GM18873 (cell line): Measurements from ENCODE around the gene NT5DC1.

ENCODE experiments used
- ATAC-seq: cut with Tn5 transposase; IDR thresholded peaks from one replicate; pipeline ENCODE4 v1.9.1; 2021; ENCODE audit warnings: mild to moderate bottlenecking, moderate library complexity, moderate number of reproducible peaks; ENCODE audit not compliant: unreplicated experiment, low FRiP score

Gene NT5DC1

DNA sequence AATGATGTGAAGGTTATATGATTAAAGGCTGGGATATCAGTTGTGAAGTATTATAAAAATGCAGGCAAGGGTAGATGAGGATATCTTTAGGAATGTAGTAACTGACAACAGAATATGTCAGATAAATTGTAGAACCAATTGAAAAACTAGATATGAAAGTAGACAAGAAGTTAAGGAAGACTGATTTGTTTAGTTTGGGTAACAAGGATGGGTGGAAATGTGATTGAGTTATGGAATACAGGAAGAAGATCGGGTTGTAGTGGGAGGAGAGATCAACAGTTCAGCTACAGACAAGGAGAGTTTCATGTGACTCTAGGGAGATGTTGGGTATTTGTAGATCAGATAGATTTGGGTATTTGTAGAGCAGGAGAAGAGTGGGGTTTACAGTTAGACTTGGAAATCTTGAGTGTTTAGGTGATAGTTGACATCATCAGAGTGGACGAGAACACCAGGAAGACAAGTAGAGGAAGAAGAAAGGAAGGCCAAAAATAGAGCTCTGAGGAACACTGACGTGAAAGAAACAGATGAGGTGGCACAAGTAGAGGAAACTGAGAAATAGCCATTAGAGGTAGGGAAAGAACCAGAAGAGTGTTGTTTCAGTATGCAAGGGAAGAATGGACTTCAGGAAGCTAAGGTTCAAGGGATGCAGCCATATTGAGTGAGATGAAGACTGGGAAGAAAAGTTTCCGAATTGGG lies 191.2 kb downstream of the NT5DC1 start:
- ATAC-seq = no peak

DNA sequence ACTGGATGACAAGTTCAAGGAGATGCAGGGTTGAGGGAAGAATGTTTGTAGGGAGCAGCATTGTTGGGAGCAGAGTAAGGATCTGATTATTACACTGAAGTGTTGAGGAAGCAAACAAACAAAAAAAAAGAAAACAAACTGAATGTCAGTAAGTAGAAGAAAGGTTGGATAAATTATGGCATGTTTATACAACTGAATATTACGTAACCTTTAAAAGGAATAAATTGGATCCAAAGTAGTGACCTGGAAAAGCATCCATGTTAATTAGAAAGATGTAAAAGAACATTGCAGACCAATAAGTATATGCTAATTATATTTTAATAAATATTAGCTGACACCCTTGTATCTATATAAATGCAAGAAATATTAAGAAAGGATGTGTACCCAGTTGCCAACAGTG lies 191.9 kb downstream of the NT5DC1 start:
- no peak for ATAC-seq

DNA sequence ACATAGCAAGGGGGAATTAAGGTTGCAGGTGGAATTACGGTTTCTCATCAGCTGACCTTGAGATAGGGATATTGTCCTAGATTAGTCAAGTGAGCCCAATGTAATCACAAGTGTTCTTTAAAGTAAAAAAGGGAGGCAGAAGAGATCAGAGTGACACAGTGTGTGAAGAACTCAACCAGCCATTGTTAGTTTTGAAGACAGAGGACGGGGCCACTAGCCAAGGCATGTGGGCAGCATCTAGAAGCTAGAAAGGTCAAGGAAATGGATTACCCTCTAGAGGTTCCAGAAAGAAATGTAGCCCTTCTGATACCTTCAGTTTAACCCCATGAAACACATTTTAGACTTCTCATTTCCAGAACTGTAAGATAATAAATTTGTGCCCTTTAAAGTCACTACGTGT lies 197.6 kb downstream of the NT5DC1 start:
- ATAC-seq = no peak

DNA sequence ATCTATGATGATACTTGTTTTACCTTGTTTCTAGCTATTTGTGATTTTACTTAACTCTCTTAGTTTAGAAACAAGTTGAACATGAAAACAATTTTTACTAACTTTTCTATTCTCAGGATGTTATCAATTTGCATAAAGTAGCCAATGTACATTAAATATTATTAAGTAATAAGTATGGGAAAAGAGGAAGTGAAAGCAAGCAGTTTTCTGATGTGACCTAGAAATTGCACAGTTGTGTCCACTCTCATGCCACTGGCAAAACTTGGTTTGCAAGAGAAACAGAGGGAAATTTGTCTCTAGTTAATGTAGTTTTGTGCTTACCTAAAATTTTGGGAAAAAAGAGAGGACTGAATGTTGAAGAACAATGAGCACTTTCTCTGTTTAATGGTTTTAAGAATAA lies 198.3 kb downstream of the NT5DC1 start:
- ATAC-seq = no peak
